Endodermal cell (in vitro differentiated cells): ENCODE results near the gene TNS3. TPM values are rescaled to one million over a fixed set of nuclear protein-coding genes. Genes with fewer than 3 reads are reported as not detected.

ENCODE experiments used
- DNase-seq: peaks from one replicate; pipeline ENCODE4 v3.0.0-alpha.2; 2017
- H3K27ac ChIP-seq: 2 replicates; pipeline ENCODE4 v1.5.1; 2013; ENCODE audit warnings: mild to moderate bottlenecking, low read depth, low read length, moderate library complexity
- H3K27me3 ChIP-seq: 2 replicates; pipeline ENCODE4 v1.6.1; 2013; ENCODE audit warnings: mild to moderate bottlenecking, low read length, moderate library complexity; ENCODE audit not compliant: insufficient read depth, control insufficient read depth, poor library complexity, severe bottlenecking
- H3K36me3 ChIP-seq: 2 replicates; pipeline ENCODE4 v1.7.0; 2013; ENCODE audit warnings: mild to moderate bottlenecking, low read length, moderate library complexity; ENCODE audit not compliant: control insufficient read depth, insufficient read depth
- H3K4me1 ChIP-seq: one replicate; pipeline ENCODE4 v1.7.0; 2013; ENCODE audit warnings: low read length; ENCODE audit not compliant: control insufficient read depth, insufficient read depth
- H3K4me3 ChIP-seq: 2 replicates; pipeline ENCODE4 v1.5.1; 2013; ENCODE audit warnings: mild to moderate bottlenecking, low read length, moderate library complexity
- H3K9ac ChIP-seq: 2 replicates; pipeline ENCODE4 v1.6.1; 2013; ENCODE audit warnings: mild to moderate bottlenecking, low read length, moderate library complexity; ENCODE audit not compliant: poor library complexity, severe bottlenecking; ENCODE audit errors: extremely low read depth
- H3K9me3 ChIP-seq: 2 replicates; pipeline ENCODE4 v1.6.1; 2013; ENCODE audit warnings: mild to moderate bottlenecking, low read length, moderate library complexity; ENCODE audit not compliant: control insufficient read depth
- H3K27ac Mint-ChIP-seq: 2 replicates; pipeline ENCODE4 v1.8.0; 2020; ENCODE audit warnings: mixed read lengths
- H3K27me3 Mint-ChIP-seq: 2 replicates; pipeline ENCODE4 v1.8.0; 2021; ENCODE audit warnings: mild to moderate bottlenecking, mixed read lengths; ENCODE audit not compliant: insufficient read depth
- H3K36me3 Mint-ChIP-seq: 2 replicates; pipeline ENCODE4 v1.8.0; 2020; ENCODE audit warnings: low read depth, mixed read lengths
- H3K4me1 Mint-ChIP-seq: 2 replicates; pipeline ENCODE4 v1.8.0; 2020; ENCODE audit warnings: mixed read lengths
- H3K4me3 Mint-ChIP-seq: 2 replicates; pipeline ENCODE4 v1.8.0; 2020; ENCODE audit warnings: mild to moderate bottlenecking, moderate library complexity, mixed read lengths
- H3K9me3 Mint-ChIP-seq: 2 replicates; pipeline ENCODE4 v1.8.0; 2020; ENCODE audit warnings: mild to moderate bottlenecking, mixed read lengths
- CTCF ChIP-seq: fragments of 200-600 bp; sonication (generic); conservative IDR thresholded peaks from 2 replicates; pipeline ENCODE4 v1.5.0; 2021; ENCODE audit warnings: antibody characterized with exemption, mild to moderate bottlenecking
- WGBS, 2 experiments: methylation state at CpG; one replicate each; pipeline versions ENCODE4 v1.1.5 to v1.1.7; 2013; ENCODE audit warnings: missing lambda C conversion rate in 2 of 2, mixed read lengths in 1 of 2; ENCODE audit not compliant: insufficient coverage in 1 of 2, insufficient read length in 1 of 2; 5-methylcytosine and 5-hydroxymethylcytosine counted together
- total RNA-seq, 2 donors: library from RNA; stranded (reverse); fragmentation: NEBNext Ultra II Directional in 1 of 2; extraction: Animal tissue kit (Norgen Biotek cat#: 25700) in 1 of 2; gene quantifications; 2 replicates in 1 of 2; 3 replicates in 1 of 2; pipeline ENCODE4 v1.2.1, GENCODE V29; 2021

Gene TNS3
- total RNA-seq, 2 donors from 2014 or later, result 33.8 to 38.5 TPM

DNA sequence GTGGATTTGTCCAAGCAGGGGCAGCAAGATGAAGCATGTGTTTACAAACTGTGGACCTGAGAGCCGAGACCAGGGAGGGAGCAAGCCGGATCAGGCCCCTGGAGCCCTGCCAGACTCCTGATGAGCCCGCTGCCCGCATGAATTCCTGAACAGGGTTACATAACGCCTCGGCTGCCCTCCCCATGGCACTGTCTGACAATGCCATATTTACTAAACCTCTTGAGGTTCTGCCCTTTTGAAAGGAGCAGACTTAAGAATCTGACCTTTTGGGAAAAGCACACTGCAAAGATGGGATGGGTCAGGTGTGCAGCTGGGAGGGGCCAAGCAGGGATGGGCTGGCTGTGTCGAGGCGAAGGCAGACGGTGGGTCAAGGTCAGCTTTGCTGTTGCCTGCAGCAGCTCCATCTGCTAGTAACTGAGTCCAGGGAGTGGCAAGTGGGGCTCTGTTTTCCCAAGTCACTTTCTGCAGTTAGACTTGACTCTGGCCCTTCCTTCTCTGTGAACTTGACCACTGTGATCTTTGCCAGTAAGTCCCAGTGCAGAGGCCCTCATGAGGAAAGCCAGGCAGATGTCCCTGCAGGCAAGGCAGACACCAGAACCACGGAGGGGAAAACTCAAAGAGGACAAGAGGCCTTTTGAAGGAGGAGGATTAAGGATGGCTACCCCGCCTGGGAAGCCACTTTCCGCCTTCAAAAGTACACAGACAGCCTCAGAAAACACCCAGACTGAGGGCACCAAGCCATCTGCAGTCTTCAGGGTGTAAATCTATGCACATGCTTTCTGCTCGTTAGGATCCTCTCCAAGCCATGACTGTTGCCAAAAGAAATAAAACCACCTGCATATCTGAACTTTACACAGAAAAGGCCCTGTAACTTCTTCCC lies 175.8 kb downstream of the TNS3 start:
- H3K9me3 ChIP-seq, result no peaks in the 10 kb centered on the region
- H3K4me1 Mint-ChIP-seq, result no peaks in the 10 kb centered on the region
- H3K27me3 ChIP-seq, result no peaks in the 10 kb centered on the region
- H3K4me3 ChIP-seq, result no peak overlapping the region
- no peaks in the 10 kb centered on the region for H3K27me3 Mint-ChIP-seq
- H3K27ac Mint-ChIP-seq, result no peak overlapping the region
- no peak for TF ChIP-seq CTCF
- no peak overlapping the region for H3K27ac ChIP-seq
- H3K36me3 Mint-ChIP-seq, result peaks cover 24% of the 10 kb centered on the region
- no peaks in the 10 kb centered on the region for H3K9me3 Mint-ChIP-seq
- peak; percentile 28 for DNase-seq
- peaks cover 3% of the 10 kb centered on the region for H3K36me3 ChIP-seq
- no peak overlapping the region for H3K9ac ChIP-seq
- H3K4me1 ChIP-seq, result no peaks in the 10 kb centered on the region
- 93% methylated on average over 11 to 13 of the region's 13 CpGs for WGBS, 2 experiments
- no peak overlapping the region for H3K4me3 Mint-ChIP-seq

DNA sequence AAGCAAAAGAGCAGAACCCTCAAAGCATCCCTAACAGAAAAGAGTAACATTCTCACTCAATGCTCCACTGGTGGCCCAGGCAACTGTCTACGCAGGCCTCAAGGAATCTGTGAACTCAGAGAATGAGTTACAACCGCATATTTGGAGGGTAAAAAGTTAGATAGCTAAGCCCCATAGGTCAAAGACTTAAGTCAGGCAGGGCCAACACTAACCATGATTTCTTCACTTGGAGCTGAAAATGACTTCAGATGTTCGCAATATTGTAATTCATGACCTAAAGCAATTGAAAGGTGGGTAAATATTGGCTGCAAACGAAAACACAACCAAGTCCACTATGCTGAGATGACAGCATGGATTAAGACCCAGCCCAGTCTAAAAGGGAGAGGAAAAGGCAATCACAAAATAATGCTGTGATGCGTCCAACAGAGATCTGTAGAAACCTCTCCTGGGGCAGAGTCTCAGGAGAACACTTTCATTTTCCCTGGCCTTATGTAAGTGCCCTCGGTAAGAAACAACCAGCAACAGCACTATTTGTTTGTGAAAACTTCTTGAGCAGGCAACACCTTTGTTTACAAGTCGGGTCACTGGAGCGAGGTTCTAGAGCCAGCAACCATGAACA lies 176.5 kb downstream of the TNS3 start:
- no peaks in the 10 kb centered on the region for H3K27me3 Mint-ChIP-seq
- WGBS, 2 experiments, result 95 to 97% methylated on average over 8 of the region's 8 CpGs

DNA sequence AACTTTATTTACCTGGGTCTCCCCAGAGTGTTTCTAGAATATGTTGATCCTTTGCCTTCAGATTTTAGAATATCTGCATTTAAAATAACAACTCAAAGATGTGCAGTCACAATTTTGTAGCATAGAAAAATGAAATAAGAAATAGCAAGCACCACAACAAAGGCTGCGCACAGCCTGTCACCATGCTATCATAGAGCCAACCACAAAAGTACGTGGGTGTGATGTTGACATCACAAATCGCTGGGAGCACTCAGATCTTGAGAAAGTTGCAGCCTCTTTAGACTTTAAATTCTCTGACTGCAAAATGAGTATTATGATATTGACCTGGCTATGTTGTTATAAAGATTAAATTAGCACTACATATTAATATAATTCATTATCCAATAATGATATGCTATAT lies 177.9 kb downstream of the TNS3 start:
- no peaks in the 10 kb centered on the region for H3K27me3 Mint-ChIP-seq
- TF ChIP-seq CTCF, result no peak
- WGBS, 2 experiments, result 94 to 100% methylated on average over 2 to 3 of the region's 3 CpGs
- H3K27me3 ChIP-seq, result no peaks in the 10 kb centered on the region
- no peak overlapping the region for H3K4me3 ChIP-seq
- H3K36me3 ChIP-seq, result peaks cover 12% of the 10 kb centered on the region
- peaks cover 32% of the 10 kb centered on the region for H3K36me3 Mint-ChIP-seq
- no peaks in the 10 kb centered on the region for H3K4me1 Mint-ChIP-seq
- H3K27ac ChIP-seq, result no peak overlapping the region
- no peaks in the 10 kb centered on the region for H3K9me3 Mint-ChIP-seq
- DNase-seq, result peak; percentile 5
- H3K4me1 ChIP-seq, result no peaks in the 10 kb centered on the region
- no peak overlapping the region for H3K4me3 Mint-ChIP-seq
- no peaks in the 10 kb centered on the region for H3K9me3 ChIP-seq
- H3K27ac Mint-ChIP-seq, result no peak overlapping the region
- H3K9ac ChIP-seq, result no peak overlapping the region

More for the DNA sequence above, 176.5 kb downstream of the TNS3 start:
- DNase-seq, result peak; percentile 4
- Mint-ChIP-seq H3K36me3 (peaks cover 23% of the 10 kb centered on the region), H3K9me3 (no peaks in the 10 kb centered on the region), H3K27ac (no peak overlapping the region), H3K4me3 (no peak overlapping the region), H3K4me1 (no peaks in the 10 kb centered on the region)
- Histone ChIP-seq H3K4me3 (no peak overlapping the region), H3K27ac (no peak overlapping the region), H3K4me1 (no peaks in the 10 kb centered on the region), H3K27me3 (no peaks in the 10 kb centered on the region), H3K36me3 (peaks cover 5% of the 10 kb centered on the region), H3K9ac (no peak overlapping the region), H3K9me3 (no peaks in the 10 kb centered on the region)
- TF ChIP-seq CTCF, result no peak
